ENCODE results near the gene ACSF2.

ACSF2 gene

DNA sequence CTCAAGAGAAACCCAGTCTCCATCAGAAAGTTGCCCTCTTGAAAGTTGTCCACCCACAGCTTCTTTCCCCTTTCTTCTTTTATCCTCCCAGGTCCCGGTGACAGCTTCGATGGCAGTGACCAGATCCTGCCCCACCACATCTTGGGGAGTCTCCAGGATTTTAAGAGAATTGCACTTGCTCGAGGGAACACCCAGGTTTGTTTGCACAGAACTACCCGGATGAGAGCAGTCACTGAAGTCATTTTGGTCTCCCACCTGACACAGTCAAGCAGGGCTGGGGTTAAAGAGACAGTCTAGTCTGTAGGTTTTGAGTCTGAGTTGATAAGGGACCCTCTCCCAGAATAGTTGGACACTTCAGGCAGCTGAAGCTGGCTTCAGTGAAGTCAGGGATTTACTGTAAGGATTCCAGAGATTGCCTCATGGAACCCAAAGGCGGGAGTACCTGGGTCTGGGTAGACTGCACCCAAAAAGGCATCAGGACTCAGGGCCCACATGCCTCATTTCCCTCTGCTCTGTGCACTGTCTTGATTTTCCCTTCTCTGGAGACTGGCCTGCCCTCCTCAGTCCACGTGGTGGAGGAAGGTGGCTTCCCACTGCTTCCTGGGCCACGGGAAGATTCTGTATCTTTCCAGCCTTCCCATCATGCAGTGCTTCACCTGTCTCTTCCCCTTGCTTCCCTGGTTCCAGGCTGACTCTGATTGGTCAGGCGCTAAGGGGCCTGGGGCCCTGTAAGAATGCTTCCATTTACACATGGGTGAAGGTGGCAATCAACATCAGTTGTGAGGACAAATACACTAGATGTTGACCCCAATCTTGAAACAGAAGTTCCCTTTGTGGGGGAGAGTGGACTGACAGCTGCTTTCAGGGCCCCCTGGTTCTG is 91.7 kb downstream of the ACSF2 start:
- peak; percentile 5 for DNase-seq (ENCODE audit: insufficient read length, low spot score)
- FAIRE-seq: no peak
- TF ChIP-seq, protein P1, sequence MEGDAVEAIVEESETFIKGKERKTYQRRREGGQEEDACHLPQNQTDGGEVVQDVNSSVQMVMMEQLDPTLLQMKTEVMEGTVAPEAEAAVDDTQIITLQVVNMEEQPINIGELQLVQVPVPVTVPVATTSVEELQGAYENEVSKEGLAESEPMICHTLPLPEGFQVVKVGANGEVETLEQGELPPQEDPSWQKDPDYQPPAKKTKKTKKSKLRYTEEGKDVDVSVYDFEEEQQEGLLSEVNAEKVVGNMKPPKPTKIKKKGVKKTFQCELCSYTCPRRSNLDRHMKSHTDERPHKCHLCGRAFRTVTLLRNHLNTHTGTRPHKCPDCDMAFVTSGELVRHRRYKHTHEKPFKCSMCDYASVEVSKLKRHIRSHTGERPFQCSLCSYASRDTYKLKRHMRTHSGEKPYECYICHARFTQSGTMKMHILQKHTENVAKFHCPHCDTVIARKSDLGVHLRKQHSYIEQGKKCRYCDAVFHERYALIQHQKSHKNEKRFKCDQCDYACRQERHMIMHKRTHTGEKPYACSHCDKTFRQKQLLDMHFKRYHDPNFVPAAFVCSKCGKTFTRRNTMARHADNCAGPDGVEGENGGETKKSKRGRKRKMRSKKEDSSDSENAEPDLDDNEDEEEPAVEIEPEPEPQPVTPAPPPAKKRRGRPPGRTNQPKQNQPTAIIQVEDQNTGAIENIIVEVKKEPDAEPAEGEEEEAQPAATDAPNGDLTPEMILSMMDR (IDR thresholded peaks at IDR 0.05; ENCODE audit: insufficient read depth, missing control alignments): no peak

DNA sequence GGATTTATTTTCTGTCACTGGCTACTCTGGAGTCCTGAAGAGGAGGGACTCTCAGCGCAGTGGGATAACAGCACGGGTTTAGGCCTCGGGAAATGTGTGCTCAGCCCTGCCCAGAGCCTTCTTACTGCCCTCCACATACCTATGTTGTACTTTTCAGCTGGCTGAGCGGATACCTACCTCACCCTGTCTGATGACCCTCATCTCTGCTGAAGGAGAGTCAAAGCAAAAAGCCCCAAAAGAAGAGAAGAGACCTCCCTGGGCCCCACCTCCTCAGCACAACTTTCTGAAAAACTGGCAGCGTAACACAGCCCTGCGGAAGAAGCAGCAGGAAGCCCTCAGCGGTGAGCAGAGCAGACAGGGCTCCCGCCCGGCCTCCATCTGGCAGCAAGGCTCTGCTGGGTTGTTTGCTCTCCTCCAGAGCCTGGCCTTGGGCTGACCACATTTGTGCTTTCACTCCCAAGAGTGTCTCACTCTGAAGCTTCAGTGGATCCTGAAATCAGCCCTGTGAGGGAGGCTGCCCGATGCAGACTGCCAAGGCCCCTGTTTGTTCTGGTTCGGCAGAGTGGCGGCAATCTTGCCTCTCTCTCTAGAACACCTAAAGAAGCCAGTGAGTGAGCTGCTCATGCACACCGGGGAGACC is 92.5 kb downstream of the ACSF2 start:
- DNase-seq (ENCODE audit: insufficient read length, low spot score) (no peak), FAIRE-seq (no peak)
- TF ChIP-seq, protein P1 (IDR thresholded peaks at IDR 0.05; ENCODE audit: insufficient read depth, missing control alignments): no peak

GRCh38 chr17:50519141-50519834 is 93.3 kb downstream of the ACSF2 start:
- no peak for DNase-seq (ENCODE audit: insufficient read length, low spot score)
- TF ChIP-seq, protein P1 (IDR thresholded peaks at IDR 0.05; ENCODE audit: insufficient read depth, missing control alignments): no peak
- no peak for FAIRE-seq

DNA sequence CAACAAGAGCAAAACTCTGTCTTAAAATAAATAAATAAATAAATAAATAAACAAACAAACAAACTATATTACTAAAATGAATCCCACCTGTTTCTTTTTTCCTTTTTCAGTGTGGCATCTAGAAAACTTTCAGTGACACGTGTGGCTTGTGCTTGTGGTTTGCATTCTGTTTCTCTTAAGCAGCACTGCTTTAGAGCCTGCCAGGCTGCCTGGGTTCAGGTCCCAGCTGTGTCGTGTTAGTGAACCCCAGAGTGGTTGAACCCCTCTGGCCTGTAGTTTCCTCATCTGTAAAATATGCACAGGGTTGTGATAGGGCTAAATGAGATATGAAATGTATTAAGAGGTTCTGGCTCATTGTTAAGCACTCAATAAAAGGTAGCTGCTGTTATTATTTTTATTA is 94.5 kb downstream of the ACSF2 start:
- DNase-seq (ENCODE audit: insufficient read length, low spot score) (no peak), FAIRE-seq (no peak)
- TF ChIP-seq, protein P1 (IDR thresholded peaks at IDR 0.05; ENCODE audit: insufficient read depth, missing control alignments): no peak

- no peak for FAIRE-seq
- TF ChIP-seq, protein P1 (IDR thresholded peaks at IDR 0.05; ENCODE audit: insufficient read depth, missing control alignments): no peak
- DNase-seq (ENCODE audit: insufficient read length, low spot score): no peak
Measured at GRCh38 chr17:50521514-50521913, 95.5 kb downstream of the ACSF2 start.

DNA sequence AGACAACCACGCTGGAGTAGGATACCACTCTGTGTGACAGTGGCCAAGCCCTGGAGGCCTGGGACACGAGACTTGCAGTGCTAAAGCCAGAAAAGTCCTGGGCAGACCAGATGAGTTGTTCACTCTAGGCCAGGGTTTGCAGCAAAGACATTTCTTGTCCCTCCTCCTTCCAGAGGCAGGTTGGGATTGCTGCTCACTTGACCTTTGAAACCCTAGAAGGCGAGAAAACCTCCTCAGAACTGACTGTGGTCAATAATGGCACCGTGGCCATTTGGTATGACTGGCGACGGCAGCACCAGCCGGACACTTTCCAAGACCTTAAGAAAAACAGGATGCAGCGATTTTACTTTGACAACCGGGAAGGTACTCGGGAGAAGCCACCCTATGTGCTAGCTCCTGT is 96.7 kb downstream of the ACSF2 start:
- TF ChIP-seq, protein P1 (IDR thresholded peaks at IDR 0.05; ENCODE audit: insufficient read depth, missing control alignments): no peak
- DNase-seq (ENCODE audit: insufficient read length, low spot score): no peak
- FAIRE-seq: no peak

All from D721Med (cell line).